BJ (cell line): ENCODE measurements around the gene IGFBP5. TPM values are rescaled to one million over a fixed set of nuclear protein-coding genes. Genes with fewer than 3 reads are reported as not detected.
A peak's percentile ranks its signal among the peaks of the same experiment; 100 is the strongest.

ENCODE experiments used
- CTCF ChIA-PET: fragments of 350-600 bp; formaldehyde crosslinking; extraction: SDS; loops from one replicate; lab custom pipeline; 2021; ENCODE audit warnings: antibody characterized with exemption, inconsistent platforms; lab: Yijun Ruan, JAX
- POLR2A ChIA-PET: fragments of 300-600 bp; sonication (Branson Sonifier 250); formaldehyde crosslinking; extraction: SDS; loops from one replicate; lab custom pipeline; 2021; ENCODE audit warnings: antibody characterized with exemption; lab: Charles Lee
- DNase-seq: peaks from one replicate; pipeline ENCODE4 v3.0.0-alpha.2; 2011; ENCODE audit warnings: low read depth
- H3K27me3 ChIP-seq: 2 replicates; pipeline ENCODE4 v1.6.0; 2011; ENCODE audit warnings: low read length; ENCODE audit not compliant: control insufficient read depth, insufficient read depth
- H3K36me3 ChIP-seq: 2 replicates; pipeline ENCODE4 v1.5.1; 2011; ENCODE audit warnings: low read length; ENCODE audit not compliant: control insufficient read depth, insufficient read depth
- H3K4me3 ChIP-seq: 2 replicates; pipeline ENCODE4 v1.5.1; 2011; ENCODE audit warnings: low read depth, mild to moderate bottlenecking, control low read depth, low read length
- CTCF ChIP-seq: IDR thresholded peaks from 2 replicates; pipeline ENCODE4 v1.5.1; 2011; ENCODE audit warnings: low read depth, mild to moderate bottlenecking, control low read depth, inconsistent platforms, low read length, moderate library complexity; ENCODE audit not compliant: insufficient read depth
- polyA plus RNA-seq: library from polyadenylated mRNA; depleted of rRNA; stranded (reverse); fragments of >200 nt; gene quantifications from 2 replicates; pipeline ENCODE4 v1.2.3, GENCODE V29; 2011

IGFBP5 gene
- polyA plus RNA-seq, 1 experiment: 1,060 TPM

- Histone ChIP-seq H3K27me3 (peaks cover 10% of the 10 kb centered on the region), H3K4me3 (peak overlapping the region; percentile 56), H3K36me3 (no peaks in the 10 kb centered on the region)
- CTCF ChIA-PET: interaction anchor here (1.0 to 2.4 kb wide), 5 partner anchors 8 to 117 kb away, joined by 3 to 8 read pairs (median 3); no protein-coding TSS in a partner anchor
- POLR2A ChIA-PET: interaction anchor here (0.7 kb wide), 1 partner anchor 824 kb away, joined by 6 read pairs; no protein-coding TSS in a partner anchor
- no peak for DNase-seq
- TF ChIP-seq CTCF: no peak
Observed at GRCh38 chr2:216635701-216636550, 59.4 kb downstream of the IGFBP5 start.

- H3K27me3 ChIP-seq: peaks cover 11% of the 10 kb centered on the region
- ChIA-PET POLR2A (interaction anchor here (0.6 to 0.7 kb wide), 2 partner anchors 8 to 825 kb away, joined by 4 to 6 read pairs; no protein-coding TSS in a partner anchor), CTCF (interaction anchor here (0.8 to 2.4 kb wide), 6 partner anchors 8 to 116 kb away, joined by 3 to 8 read pairs (median 3); no protein-coding TSS in a partner anchor)
- TF ChIP-seq CTCF: no peak
- no peaks in the 10 kb centered on the region for H3K36me3 ChIP-seq
- DNase-seq: no peak
- H3K4me3 ChIP-seq: peak overlapping the region; percentile 56
Observed at GRCh38 chr2:216635171-216635570, 60.2 kb downstream of the IGFBP5 start.

GRCh38 chr2:216634370-216635148 is 60.8 kb downstream of the IGFBP5 start:
- Histone ChIP-seq H3K36me3 (no peaks in the 10 kb centered on the region), H3K4me3 (peak overlapping the region; percentile 56), H3K27me3 (peaks cover 11% of the 10 kb centered on the region)
- TF ChIP-seq CTCF: no peak
- ChIA-PET CTCF (interaction anchor here (0.8 to 2.4 kb wide), 4 partner anchors 19 to 116 kb away, joined by 3 to 8 read pairs (median 4); no protein-coding TSS in a partner anchor), POLR2A (interaction anchor here (0.6 kb wide), 1 partner anchor 9 kb away, joined by 4 read pairs; no protein-coding TSS in a partner anchor)
- no peak for DNase-seq

GRCh38 chr2:216633616-216634369 is 61.6 kb downstream of the IGFBP5 start:
- ChIA-PET CTCF (interaction anchor here (2.4 kb wide), 1 partner anchor 115 kb away, joined by 8 read pairs; no protein-coding TSS in a partner anchor), POLR2A (no interaction called here)
- no peak for DNase-seq
- Histone ChIP-seq H3K4me3 (peak overlapping the region; percentile 56), H3K27me3 (peaks cover 11% of the 10 kb centered on the region), H3K36me3 (no peaks in the 10 kb centered on the region)
- TF ChIP-seq CTCF: no peak
